Stimulated activated CD4-positive, alpha-beta T cell treated with anti-CD3 and anti-CD28 coated beads, TNF-alpha, amount 100 ng/mL, for 48 hours (primary cell): ENCODE results near the gene TMEM72.

Experiments
- DNase-seq, 3 donors: peaks; one replicate each; pipeline ENCODE4 v3.0.0-alpha.2; 2020; ENCODE audit warnings: low read depth in 3 of 3

Gene TMEM72

GRCh38 chr10:44955413-44956070, 44.4 kb downstream of the TMEM72 start:
- DNase-seq: no peak

GRCh38 chr10:44956226-44956625, 45.1 kb downstream of the TMEM72 start:
- DNase-seq: no peak

GRCh38 chr10:44956717-44957706, 45.9 kb downstream of the TMEM72 start:
- DNase-seq: no peak

- no peak for DNase-seq
Observed at GRCh38 chr10:44958196-44958897, 47.2 kb downstream of the TMEM72 start.

- no peak for DNase-seq
Observed at GRCh38 chr10:44958898-44959246, 47.7 kb downstream of the TMEM72 start.

GRCh38 chr10:44959247-44960087, 48.3 kb downstream of the TMEM72 start, which contains the start of gene RASSF4:
Gene RASSF4 (plus strand): TSS chr10:44959802. CDS start chr10:44970203, 10,401 bp downstream.
- DNase-seq: peak; percentile 76 to 90 (median 84)

- no peak for DNase-seq
Observed at GRCh38 chr10:44960088-44960460, 48.9 kb downstream of the TMEM72 start.

GRCh38 chr10:44960482-44961229, 49.5 kb downstream of the TMEM72 start:
- no peak for DNase-seq

GRCh38 chr10:44961230-44961571, 50.1 kb downstream of the TMEM72 start:
- DNase-seq: no peak

GRCh38 chr10:44961931-44962750, 51.0 kb downstream of the TMEM72 start:
- no peak for DNase-seq

- DNase-seq: no peak
Observed at GRCh38 chr10:44962870-44963738, 52.0 kb downstream of the TMEM72 start.

- no peak for DNase-seq
Observed at GRCh38 chr10:44963772-44964633, 52.9 kb downstream of the TMEM72 start.

GRCh38 chr10:44965104-44965503, 54.0 kb downstream of the TMEM72 start:
- no peak for DNase-seq

- DNase-seq: no peak
Observed at GRCh38 chr10:44965651-44966097, 54.5 kb downstream of the TMEM72 start.

GRCh38 chr10:44966129-44966815, 55.1 kb downstream of the TMEM72 start:
- no peak for DNase-seq

- no peak for DNase-seq
Observed at GRCh38 chr10:44966816-44967509, 55.8 kb downstream of the TMEM72 start.

GRCh38 chr10:44967616-44968015, 56.5 kb downstream of the TMEM72 start:
- DNase-seq: no peak
